GM19035 (cell line): ENCODE results near the gene SPAG6.
A peak's percentile ranks its signal among the peaks of the same experiment; 100 is the strongest.
"Not testable (repeated sequence)": the region's sequence is repeated elsewhere in the genome, so short reads cannot be mapped to it uniquely, and the experiment has no call there.

Experiments
- ATAC-seq: cut with Tn5 transposase; IDR thresholded peaks from one replicate; pipeline ENCODE4 v1.9.1; 2021; ENCODE audit not compliant: unreplicated experiment

The SPAG6 gene

GRCh38 chr10:22341190-22341925, 3.9 kb upstream of the SPAG6 start:
- ATAC-seq = peak; percentile 25

- no peak for ATAC-seq
Observed at GRCh38 chr10:22341926-22342196, 3.4 kb upstream of the SPAG6 start.

GRCh38 chr10:22342421-22342820, 2.9 kb upstream of the SPAG6 start:
- ATAC-seq = no peak

- no peak for ATAC-seq
Observed at GRCh38 chr10:22343731-22344130, 1.6 kb upstream of the SPAG6 start.

- no peak for ATAC-seq
Observed at GRCh38 chr10:22344249-22344648, 1.0 kb upstream of the SPAG6 start.

GRCh38 chr10:22344781-22345300, 455 bp upstream of the SPAG6 start:
- ATAC-seq = no peak

- ATAC-seq = no peak
Observed at GRCh38 chr10:22346096-22346661, 883 bp downstream of the SPAG6 start.

- no peak for ATAC-seq
Observed at GRCh38 chr10:22349755-22350154, 4.5 kb downstream of the SPAG6 start.

- no peak for ATAC-seq
Observed at GRCh38 chr10:22351131-22351703, 5.9 kb downstream of the SPAG6 start.

GRCh38 chr10:22356324-22356873, 11.1 kb downstream of the SPAG6 start:
- no peak for ATAC-seq

GRCh38 chr10:22357770-22358169, 12.5 kb downstream of the SPAG6 start:
- ATAC-seq = not testable (repeated sequence)

- no peak for ATAC-seq
Observed at GRCh38 chr10:22363305-22363704, 18.0 kb downstream of the SPAG6 start.

GRCh38 chr10:22364407-22365140, 19.3 kb downstream of the SPAG6 start:
- ATAC-seq = no peak

- peak; percentile 50 for ATAC-seq
Observed at GRCh38 chr10:22365233-22365632, 19.9 kb downstream of the SPAG6 start.

GRCh38 chr10:22365644-22366434, 20.5 kb downstream of the SPAG6 start:
- no peak for ATAC-seq

- no peak for ATAC-seq
Observed at GRCh38 chr10:22366435-22366703, 21.1 kb downstream of the SPAG6 start.

GRCh38 chr10:22366771-22367170, 21.5 kb downstream of the SPAG6 start:
- ATAC-seq = no peak

GRCh38 chr10:22367471-22367870, 22.2 kb downstream of the SPAG6 start:
- no peak for ATAC-seq

- no peak for ATAC-seq
Observed at GRCh38 chr10:22368402-22368801, 23.1 kb downstream of the SPAG6 start.

GRCh38 chr10:22368981-22369380, 23.7 kb downstream of the SPAG6 start:
- no peak for ATAC-seq
